ENCODE measurements around the gene AADACL4. TPM values are rescaled to one million over a fixed set of nuclear protein-coding genes. Genes with fewer than 3 reads are reported as not detected.

AADACL4 gene
- total RNA-seq, 1 experiment from 2014 or later: not detected

GRCh38 chr1:12666141-12666735, 22.4 kb downstream of the AADACL4 start:
- Histone ChIP-seq H3K79me2 (ENCODE audit: insufficient read depth, low read length) (no peaks in the 10 kb centered on the region), H3K14ac (ENCODE audit: insufficient read depth, low read length) (no peak overlapping the region), H4K20me1 (ENCODE audit: control insufficient read depth, insufficient read depth, insufficient read length) (no peaks in the 10 kb centered on the region), H2BK120ac (ENCODE audit: low read depth, low read length, poor library complexity, severe bottlenecking) (no peak overlapping the region), H4K91ac (ENCODE audit: insufficient read length, low read depth, low read length) (no peak overlapping the region), H4K5ac (ENCODE audit: insufficient read length, low read depth, low read length) (no peak overlapping the region), H3K9ac (ENCODE audit: extremely low read depth, insufficient read length, low read length) (no peak overlapping the region), H2AFZ (ENCODE audit: low read length) (no peak overlapping the region), H2BK20ac (ENCODE audit: low read depth, low read length, poor library complexity, severe bottlenecking) (no peak overlapping the region), H4K8ac (replicated peaks; ENCODE audit: insufficient read length, low read depth, low read length) (no peak overlapping the region), H3K4me1 (ENCODE audit: insufficient read depth, low read length) (no peaks in the 10 kb centered on the region), H3K56ac (ENCODE audit: insufficient read length, low read depth, low read length) (no peak overlapping the region), H3K23ac (ENCODE audit: insufficient read length, low read depth, low read length) (no peak overlapping the region), H3K18ac (ENCODE audit: insufficient read length, low read depth, low read length) (no peak overlapping the region), H3K4ac (ENCODE audit: low read depth, low read length) (no peak overlapping the region), H2BK5ac (ENCODE audit: insufficient read length, low read length) (no peak overlapping the region), H2AK5ac (ENCODE audit: insufficient read length, low read length) (no peak overlapping the region), H3K4me2 (ENCODE audit: insufficient read depth, insufficient read length, low read length) (no peak overlapping the region), H3K79me1 (ENCODE audit: insufficient read depth, low read depth, low read length, poor library complexity, severe bottlenecking) (no peaks in the 10 kb centered on the region), H3K27ac (ENCODE audit: insufficient read length, low read depth, low read length) (no peak overlapping the region), H3K9me3 (ENCODE audit: control insufficient read depth, low read depth, low read length) (peaks cover 12% of the 10 kb centered on the region), H3K27me3 (ENCODE audit: insufficient read depth, low read length) (no peaks in the 10 kb centered on the region), H2BK15ac (ENCODE audit: low read depth, low read length) (no peak overlapping the region), H2BK12ac (ENCODE audit: insufficient read length, low read depth, low read length) (no peak overlapping the region), H3K23me2 (ENCODE audit: insufficient read length, low read depth, low read length, poor library complexity, severe bottlenecking) (no peaks in the 10 kb centered on the region), H3T11ph (ENCODE audit: low read length) (no peak overlapping the region)
- Mint-ChIP-seq H3K36me3 (ENCODE audit: insufficient read depth in 1 of 3, low read depth in 3 of 3) (peaks cover 1 to 10% (median 6%) of the 10 kb centered on the region in 3 experiments; a peak in 5 of 7 replicates), H3K27me3 (ENCODE audit: low read depth) (peaks cover 8% of the 10 kb centered on the region), H3K9me3 (peaks cover 6 to 15% of the 10 kb centered on the region in 2 experiments), H3K4me1 (peaks cover 3 to 5% of the 10 kb centered on the region in 2 experiments), H3K4me3 (no peak overlapping the region), H3K27ac (no peak overlapping the region)
- no CpG with 5 or more reads among the region's 15 CpGs for WGBS (ENCODE audit: extremely low coverage, insufficient read length, low lambda C conversion rate)
- DNase-seq: no peak
- no peak for TF ChIP-seq CTCF (conservative IDR thresholded peaks at IDR 0.05)

Data from H9 (cell line).